Right lobe of liver (tissue), 4 donors: ENCODE results near the gene IFT52.

ENCODE experiments used
- POLR2A ChIP-seq: fragments of 450-650 bp; IDR thresholded peaks from one replicate; pipeline ENCODE4 v1.6.1; 2017; ENCODE audit warnings: antibody characterized with exemption, mild to moderate bottlenecking
- TF ChIP-seq, protein P1 (sequence below), 4 donors: fragments of 200-600 bp in 3 of 4; fragments of 450-650 bp in 1 of 4; IDR thresholded peaks; one replicate each; pipeline versions ENCODE4 v1.5.1 to v1.8.0; 2016 to 2022; ENCODE audit warnings: antibody characterized with exemption in 4 of 4, mild to moderate bottlenecking in 2 of 4
- donor health status: DM: no; HTN: no; CAD: no.
- donor health status: DM: no; HTN: no; CAD: no.
- donor health status: DM: no; HTN: yes; CAD: no.

- TF ChIP-seq, protein P1, sequence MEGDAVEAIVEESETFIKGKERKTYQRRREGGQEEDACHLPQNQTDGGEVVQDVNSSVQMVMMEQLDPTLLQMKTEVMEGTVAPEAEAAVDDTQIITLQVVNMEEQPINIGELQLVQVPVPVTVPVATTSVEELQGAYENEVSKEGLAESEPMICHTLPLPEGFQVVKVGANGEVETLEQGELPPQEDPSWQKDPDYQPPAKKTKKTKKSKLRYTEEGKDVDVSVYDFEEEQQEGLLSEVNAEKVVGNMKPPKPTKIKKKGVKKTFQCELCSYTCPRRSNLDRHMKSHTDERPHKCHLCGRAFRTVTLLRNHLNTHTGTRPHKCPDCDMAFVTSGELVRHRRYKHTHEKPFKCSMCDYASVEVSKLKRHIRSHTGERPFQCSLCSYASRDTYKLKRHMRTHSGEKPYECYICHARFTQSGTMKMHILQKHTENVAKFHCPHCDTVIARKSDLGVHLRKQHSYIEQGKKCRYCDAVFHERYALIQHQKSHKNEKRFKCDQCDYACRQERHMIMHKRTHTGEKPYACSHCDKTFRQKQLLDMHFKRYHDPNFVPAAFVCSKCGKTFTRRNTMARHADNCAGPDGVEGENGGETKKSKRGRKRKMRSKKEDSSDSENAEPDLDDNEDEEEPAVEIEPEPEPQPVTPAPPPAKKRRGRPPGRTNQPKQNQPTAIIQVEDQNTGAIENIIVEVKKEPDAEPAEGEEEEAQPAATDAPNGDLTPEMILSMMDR (IDR thresholded peaks at IDR 0.05) = no peak
- no peak for TF ChIP-seq POLR2A
These were observed 21.5 kb upstream of the IFT52 start for GRCh38 chr20:43569282-43569681.
